ENCODE measurements around the gene FGF23.

FGF23 gene

GRCh38 chr12:4388032-4388431 is 8.5 kb upstream of the FGF23 start:
- DNase-seq = no peak
- intact Hi-C loops (cut with DNase I) = no loop called here

- intact Hi-C loops (cut with DNase I) = no loop called here
Measured at GRCh38 chr12:4387607-4388006, 8.1 kb upstream of the FGF23 start.

GRCh38 chr12:4386801-4387200 is 7.3 kb upstream of the FGF23 start:
- intact Hi-C loops (cut with DNase I) = no loop called here

More at GRCh38 chr12:4387607-4388006, 8.1 kb upstream of the FGF23 start:
- no peak for DNase-seq

GRCh38 chr12:4383304-4383865 is 3.9 kb upstream of the FGF23 start:
- no peak for DNase-seq
- intact Hi-C loops (cut with DNase I) = no loop called here

More at GRCh38 chr12:4386801-4387200, 7.3 kb upstream of the FGF23 start:
- no peak for DNase-seq

GRCh38 chr12:4380332-4380731 is 820 bp upstream of the FGF23 start:
- DNase-seq = no peak
- intact Hi-C loops (cut with DNase I) = no loop called here

GRCh38 chr12:4378772-4379171 is 740 bp downstream of the FGF23 start:
- intact Hi-C loops (cut with DNase I) = no loop called here

GRCh38 chr12:4375449-4375848 is 4.1 kb downstream of the FGF23 start:
- intact Hi-C loops (cut with DNase I) = no loop called here
- no peak for DNase-seq

More at GRCh38 chr12:4378772-4379171, 740 bp downstream of the FGF23 start:
- no peak for DNase-seq

GRCh38 chr12:4372653-4373052 is 6.9 kb downstream of the FGF23 start:
- intact Hi-C loops (cut with DNase I) = no loop called here

GRCh38 chr12:4370265-4370664 is 9.2 kb downstream of the FGF23 start:
- intact Hi-C loops (cut with DNase I) = no loop called here
- DNase-seq = no peak

More at GRCh38 chr12:4372653-4373052, 6.9 kb downstream of the FGF23 start:
- DNase-seq = no peak

- DNase-seq = peak in 8 of 42 donors; percentile 8 to 66 (median 28)
- intact Hi-C loops (cut with DNase I) = no loop called here
Measured at GRCh38 chr12:4369548-4369947, 10.0 kb downstream of the FGF23 start.

- no peak for DNase-seq
- intact Hi-C loops (cut with DNase I) = no loop called here
Measured at GRCh38 chr12:4366090-4366489, 13.4 kb downstream of the FGF23 start.

GRCh38 chr12:4356041-4356327 is 23.5 kb downstream of the FGF23 start:
- intact Hi-C loops (cut with DNase I) = no loop called here
- DNase-seq = peak in 11 of 42 donors; percentile 7 to 55 (median 25)

- DNase-seq = no peak
- intact Hi-C loops (cut with DNase I) = no loop called here
Measured at GRCh38 chr12:4355156-4356040, 24.1 kb downstream of the FGF23 start.

GRCh38 chr12:4353785-4354208 is 25.7 kb downstream of the FGF23 start:
- intact Hi-C loops (cut with DNase I) = no loop called here
- DNase-seq = peak in 8 of 42 donors; percentile 4 to 31 (median 22)

- DNase-seq = no peak
Measured at GRCh38 chr12:4346931-4347330, 32.6 kb downstream of the FGF23 start.

GRCh38 chr12:4331842-4332241 is 47.7 kb downstream of the FGF23 start:
- intact Hi-C loops (cut with DNase I) = no loop called here
- no peak for DNase-seq

More at GRCh38 chr12:4346931-4347330, 32.6 kb downstream of the FGF23 start:
- intact Hi-C loops (cut with DNase I) = no loop called here

GRCh38 chr12:4331221-4331620 is 48.3 kb downstream of the FGF23 start:
- no peak for DNase-seq
- intact Hi-C loops (cut with DNase I) = no loop called here

- DNase-seq = no peak
- intact Hi-C loops (cut with DNase I) = no loop called here
Measured at GRCh38 chr12:4330203-4330602, 49.3 kb downstream of the FGF23 start.

GRCh38 chr12:4327293-4327692 is 52.2 kb downstream of the FGF23 start:
- intact Hi-C loops (cut with DNase I) = no loop called here
- DNase-seq = no peak

- no peak for DNase-seq
- intact Hi-C loops (cut with DNase I) = no loop called here
Measured at GRCh38 chr12:4325966-4326365, 53.5 kb downstream of the FGF23 start.

GRCh38 chr12:4324366-4324765 is 55.1 kb downstream of the FGF23 start:
- DNase-seq = no peak
- intact Hi-C loops (cut with DNase I) = no loop called here

Data from head of caudate nucleus (tissue), 42 donors.